Panc1 (cell line): ENCODE measurements around the gene ARHGAP44. TPM values are rescaled to one million over a fixed set of nuclear protein-coding genes. Genes with fewer than 3 reads are reported as not detected.

ENCODE experiments used
- ATAC-seq: fragments of 200-7000 bp; cut with Tn5 transposase; 2 replicates; pipeline ENCODE4 v1.9.1; 2020; ENCODE audit warnings: mild to moderate bottlenecking, moderate library complexity
- BruUV-seq: library from RNA; stranded (reverse); fragments of 400-500 nt; replicated peaks from 2 replicates; lab custom pipeline; 2021; lab: Mats Ljungman, UMichigan
- CTCF ChIA-PET: fragments of 300-600 bp; sonication (Branson Sonifier 250); formaldehyde crosslinking; loops from one replicate; lab custom pipeline; 2022; ENCODE audit warnings: antibody characterized with exemption; lab: Charles Lee
- POLR2A ChIA-PET: fragments of 300-600 bp; sonication (Branson Sonifier 250); formaldehyde crosslinking; loops from one replicate; lab custom pipeline; 2022; ENCODE audit warnings: antibody characterized with exemption; lab: Charles Lee
- DNase-seq: peaks from one replicate; pipeline ENCODE4 v3.0.0-alpha.2; 2010; ENCODE audit warnings: low read depth, low spot score
- H3K27ac ChIP-seq: 2 replicates; pipeline ENCODE4 v1.5.1; 2011; ENCODE audit warnings: mild to moderate bottlenecking, low read length, inconsistent platforms
- H3K27me3 ChIP-seq: fragments of 200-500 bp; sonication (Bioruptor generic); 2 replicates; pipeline ENCODE4 v1.6.0; 2014; ENCODE audit warnings: low read length, inconsistent platforms; ENCODE audit not compliant: control insufficient read depth, insufficient read depth
- H3K36me3 ChIP-seq: fragments of 200-500 bp; sonication (Bioruptor generic); 2 replicates; pipeline ENCODE4 v1.5.1; 2014; ENCODE audit warnings: inconsistent platforms, mild to moderate bottlenecking, low read length, moderate library complexity; ENCODE audit not compliant: control insufficient read depth, insufficient read depth
- H3K4me1 ChIP-seq: 2 replicates; pipeline ENCODE4 v1.5.1; 2011; ENCODE audit warnings: inconsistent platforms, mild to moderate bottlenecking, low read length, moderate library complexity; ENCODE audit not compliant: control insufficient read depth, insufficient read depth
- H3K4me3 ChIP-seq, 2 experiments: 2 replicates each; pipeline ENCODE4 v1.5.1; 2011 to 2012; ENCODE audit warnings: low read depth in 2 of 2, low read length in 2 of 2, mild to moderate bottlenecking in 2 of 2, inconsistent platforms in 1 of 2, moderate library complexity in 1 of 2
- H3K9me3 ChIP-seq: fragments of 200-500 bp; sonication (Bioruptor generic); 2 replicates; pipeline ENCODE4 v1.5.1; 2014; ENCODE audit warnings: low read depth, mild to moderate bottlenecking, inconsistent platforms, low read length, moderate library complexity; ENCODE audit not compliant: control insufficient read depth, insufficient read depth
- POLR2AphosphoS5 ChIP-seq: IDR thresholded peaks from 2 replicates; pipeline ENCODE4 v1.6.1; 2012; ENCODE audit warnings: mild to moderate bottlenecking, low read depth, low read length, moderate library complexity
- SIN3A ChIP-seq: IDR thresholded peaks from 2 replicates; pipeline ENCODE4 v1.6.1; 2012; ENCODE audit warnings: low read depth, mild to moderate bottlenecking, low read length, moderate library complexity, borderline replicate concordance; ENCODE audit not compliant: insufficient read depth
- TCF7L2 ChIP-seq: IDR thresholded peaks from 2 replicates; pipeline ENCODE4 v1.6.1; 2011; ENCODE audit warnings: mild to moderate bottlenecking, low read depth, low read length, inconsistent platforms
- in situ Hi-C: cut with HindIII; loops from 2 replicates; pipeline ENCODE4 v1.10.0; 2016; ENCODE audit warnings: low sequenced_read_pairs, low pct_unique_long_range_greater_than_20kb
- intact Hi-C: fragments of 100-400 bp; cut with micrococcal nuclease; formaldehyde crosslinking; loops from one replicate; pipeline ENCODE4 v1.10.0; 2022; ENCODE audit not compliant: unreplicated experiment
- total RNA-seq: library from RNA; stranded (reverse); gene quantifications from one replicate; pipeline ENCODE4 v1.2.1, GENCODE V29; 2021; ENCODE audit not compliant: unreplicated experiment
- TF ChIP-seq, protein P1 (sequence below), 2 experiments: IDR thresholded peaks; 2 replicates each; pipeline ENCODE4 v1.6.1; 2011 to 2012; ENCODE audit warnings: low read depth in 2 of 2, control low read depth in 1 of 2, low read length in 1 of 2, mild to moderate bottlenecking in 1 of 2, moderate library complexity in 1 of 2; ENCODE audit not compliant: insufficient read depth in 1 of 2
- TF ChIP-seq, protein P2 (sequence below): fragments of 450-650 bp; IDR thresholded peaks from 2 replicates; pipeline ENCODE4 v1.5.1; 2017; ENCODE audit warnings: mild to moderate bottlenecking

The ARHGAP44 gene
- total RNA-seq, 1 experiment from 2014 or later: 0.80 TPM

- no TSS peak for BruUV-seq
- in situ Hi-C loops (no loop called here), intact Hi-C loops (no loop called here)
- DNase-seq (no peak), ATAC-seq (no peak)
- H3K4me3 ChIP-seq: no peak overlapping the region
- H3K27me3 ChIP-seq: no peaks in the 10 kb centered on the region
- H3K27ac ChIP-seq: no peak overlapping the region
- TF ChIP-seq TCF7L2 (no peak), POLR2AphosphoS5 (no peak), SIN3A (no peak)
- TF ChIP-seq, protein P1, sequence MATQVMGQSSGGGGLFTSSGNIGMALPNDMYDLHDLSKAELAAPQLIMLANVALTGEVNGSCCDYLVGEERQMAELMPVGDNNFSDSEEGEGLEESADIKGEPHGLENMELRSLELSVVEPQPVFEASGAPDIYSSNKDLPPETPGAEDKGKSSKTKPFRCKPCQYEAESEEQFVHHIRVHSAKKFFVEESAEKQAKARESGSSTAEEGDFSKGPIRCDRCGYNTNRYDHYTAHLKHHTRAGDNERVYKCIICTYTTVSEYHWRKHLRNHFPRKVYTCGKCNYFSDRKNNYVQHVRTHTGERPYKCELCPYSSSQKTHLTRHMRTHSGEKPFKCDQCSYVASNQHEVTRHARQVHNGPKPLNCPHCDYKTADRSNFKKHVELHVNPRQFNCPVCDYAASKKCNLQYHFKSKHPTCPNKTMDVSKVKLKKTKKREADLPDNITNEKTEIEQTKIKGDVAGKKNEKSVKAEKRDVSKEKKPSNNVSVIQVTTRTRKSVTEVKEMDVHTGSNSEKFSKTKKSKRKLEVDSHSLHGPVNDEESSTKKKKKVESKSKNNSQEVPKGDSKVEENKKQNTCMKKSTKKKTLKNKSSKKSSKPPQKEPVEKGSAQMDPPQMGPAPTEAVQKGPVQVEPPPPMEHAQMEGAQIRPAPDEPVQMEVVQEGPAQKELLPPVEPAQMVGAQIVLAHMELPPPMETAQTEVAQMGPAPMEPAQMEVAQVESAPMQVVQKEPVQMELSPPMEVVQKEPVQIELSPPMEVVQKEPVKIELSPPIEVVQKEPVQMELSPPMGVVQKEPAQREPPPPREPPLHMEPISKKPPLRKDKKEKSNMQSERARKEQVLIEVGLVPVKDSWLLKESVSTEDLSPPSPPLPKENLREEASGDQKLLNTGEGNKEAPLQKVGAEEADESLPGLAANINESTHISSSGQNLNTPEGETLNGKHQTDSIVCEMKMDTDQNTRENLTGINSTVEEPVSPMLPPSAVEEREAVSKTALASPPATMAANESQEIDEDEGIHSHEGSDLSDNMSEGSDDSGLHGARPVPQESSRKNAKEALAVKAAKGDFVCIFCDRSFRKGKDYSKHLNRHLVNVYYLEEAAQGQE (IDR thresholded peaks at IDR 0.05; ENCODE audit: insufficient read depth in 1 of 2, low read depth in 2 of 2, low read length in 1 of 2): no peak
- TF ChIP-seq, protein P2, sequence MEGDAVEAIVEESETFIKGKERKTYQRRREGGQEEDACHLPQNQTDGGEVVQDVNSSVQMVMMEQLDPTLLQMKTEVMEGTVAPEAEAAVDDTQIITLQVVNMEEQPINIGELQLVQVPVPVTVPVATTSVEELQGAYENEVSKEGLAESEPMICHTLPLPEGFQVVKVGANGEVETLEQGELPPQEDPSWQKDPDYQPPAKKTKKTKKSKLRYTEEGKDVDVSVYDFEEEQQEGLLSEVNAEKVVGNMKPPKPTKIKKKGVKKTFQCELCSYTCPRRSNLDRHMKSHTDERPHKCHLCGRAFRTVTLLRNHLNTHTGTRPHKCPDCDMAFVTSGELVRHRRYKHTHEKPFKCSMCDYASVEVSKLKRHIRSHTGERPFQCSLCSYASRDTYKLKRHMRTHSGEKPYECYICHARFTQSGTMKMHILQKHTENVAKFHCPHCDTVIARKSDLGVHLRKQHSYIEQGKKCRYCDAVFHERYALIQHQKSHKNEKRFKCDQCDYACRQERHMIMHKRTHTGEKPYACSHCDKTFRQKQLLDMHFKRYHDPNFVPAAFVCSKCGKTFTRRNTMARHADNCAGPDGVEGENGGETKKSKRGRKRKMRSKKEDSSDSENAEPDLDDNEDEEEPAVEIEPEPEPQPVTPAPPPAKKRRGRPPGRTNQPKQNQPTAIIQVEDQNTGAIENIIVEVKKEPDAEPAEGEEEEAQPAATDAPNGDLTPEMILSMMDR: no peak
- ChIA-PET POLR2A (no interaction called here), CTCF (no interaction called here)
- no peaks in the 10 kb centered on the region for H3K9me3 ChIP-seq
- H3K4me1 ChIP-seq: no peaks in the 10 kb centered on the region
- no peaks in the 10 kb centered on the region for H3K36me3 ChIP-seq
Measured at GRCh38 chr17:12924614-12925013, 135.3 kb downstream of the ARHGAP44 start.

DNA sequence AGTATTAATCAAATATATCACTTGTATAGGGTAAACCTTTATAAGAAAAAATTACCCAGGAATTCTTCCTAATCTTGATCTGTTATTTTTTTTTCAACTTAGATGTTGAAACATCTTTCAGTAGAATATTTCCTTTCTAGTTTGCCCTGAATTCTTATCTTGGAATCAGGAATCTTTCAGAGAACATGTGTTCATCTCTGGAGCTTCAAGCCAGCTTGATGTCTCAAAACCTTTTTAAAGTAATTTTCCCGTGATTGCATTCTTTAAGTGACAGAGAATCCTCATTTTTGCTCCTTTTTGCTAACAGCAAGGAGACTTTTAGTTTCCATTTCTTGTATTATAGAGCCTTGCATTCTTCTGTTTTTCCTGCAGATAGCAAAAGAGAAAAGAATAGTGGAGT is 137.7 kb downstream of the ARHGAP44 start:
- no peak for DNase-seq
- Histone ChIP-seq H3K27ac (no peak overlapping the region), H3K9me3 (no peaks in the 10 kb centered on the region), H3K4me3 (no peak overlapping the region), H3K27me3 (no peaks in the 10 kb centered on the region), H3K36me3 (no peaks in the 10 kb centered on the region), H3K4me1 (no peaks in the 10 kb centered on the region)
- intact Hi-C loops (no loop called here), in situ Hi-C loops (no loop called here)
- BruUV-seq: no TSS peak
- no peak for ATAC-seq
- TF ChIP-seq, protein P2: no peak
- TF ChIP-seq, protein P1 (IDR thresholded peaks at IDR 0.05; ENCODE audit: insufficient read depth in 1 of 2, low read depth in 2 of 2, low read length in 1 of 2): no peak
- TF ChIP-seq SIN3A (no peak), TCF7L2 (no peak), POLR2AphosphoS5 (no peak)
- ChIA-PET CTCF (no interaction called here), POLR2A (no interaction called here)
